ENCODE measurements around the gene APBB1IP. TPM values are rescaled to one million over a fixed set of nuclear protein-coding genes. Genes with fewer than 3 reads are reported as not detected.

Gene APBB1IP
- total and polyA plus RNA-seq, 2 donors (not counting 1 experiment from before 2014, with no cell fraction given): 60.1 to 97.0 TPM

- H3K4me1 Mint-ChIP-seq: peaks cover 87% of the 10 kb centered on the region
- H3K27me3 ChIP-seq (replicated peaks in 1 of 4; ENCODE audit: control extremely low read depth in 1 of 4, control insufficient read depth in 3 of 4, insufficient read depth in 4 of 4, low read length in 3 of 4): no peaks in the 10 kb centered on the region
- H4K20me1 ChIP-seq (ENCODE audit: control insufficient read depth, insufficient read depth, low read length, poor library complexity, severe bottlenecking): no peaks in the 10 kb centered on the region
- ChIA-PET CTCF (interaction anchor here (1.5 kb wide), 1 partner anchor 26 kb away, joined by 3 read pairs; no protein-coding TSS in a partner anchor), POLR2A (no interaction called here)
- 67% methylated on average over 1 of the region's 2 CpGs for WGBS (ENCODE audit: insufficient coverage)
- H3K27ac ChIP-seq (ENCODE audit: low read length in 2 of 2): peak overlapping the region in 1 of 2 donors; percentile 13
- intact Hi-C loops (cut with micrococcal nuclease): no loop called here
- H3K27ac Mint-ChIP-seq: peak overlapping the region; percentile 60
- no peak for DNase-seq
- H2AFZ ChIP-seq (ENCODE audit: insufficient read depth, low read depth, low read length, poor library complexity, severe bottlenecking): no peak overlapping the region
- H3K4me3 ChIP-seq (ENCODE audit: control extremely low read depth in 1 of 5, extremely low read depth in 1 of 5, insufficient read depth in 1 of 5, low read depth in 2 of 5, low read length in 4 of 5): no peak overlapping the region
- H3K4me3 Mint-ChIP-seq: no peak overlapping the region
- no peak for TF ChIP-seq EZH2 (IDR thresholded peaks at IDR 0.05; ENCODE audit: borderline replicate concordance, insufficient read depth, low read depth, low read length, poor library complexity, severe bottlenecking)
- no peak for TF ChIP-seq CTCF (IDR thresholded peaks at IDR 0.05)
- H3K79me2 ChIP-seq (ENCODE audit: control insufficient read depth, insufficient read depth, low read length): peaks cover 100% of the 10 kb centered on the region
- peaks cover 74 to 79% of the 10 kb centered on the region in 2 donors for H3K4me1 ChIP-seq (ENCODE audit: control insufficient read depth in 2 of 2, insufficient read depth in 2 of 2, low read length in 2 of 2)
- no peak overlapping the region for H3K9ac ChIP-seq (ENCODE audit: low read length)
- no peaks in the 10 kb centered on the region for H3K9me3 Mint-ChIP-seq (ENCODE audit: insufficient read depth)
- peaks cover 8 to 21% of the 10 kb centered on the region in 2 experiments for H3K36me3 ChIP-seq (replicated peaks in 1 of 2; ENCODE audit: control extremely low read depth in 1 of 2, control insufficient read depth in 1 of 2, extremely low read depth in 1 of 2, insufficient read depth in 2 of 2, low read length in 1 of 2)
- H3K4me2 ChIP-seq (replicated peaks; ENCODE audit: low read depth, low read length, poor library complexity, severe bottlenecking): no peak overlapping the region
- H3K27me3 Mint-ChIP-seq: no peaks in the 10 kb centered on the region
- ATAC-seq (ENCODE audit: low read depth): no peak
- H3K9me3 ChIP-seq (ENCODE audit: control extremely low read depth in 1 of 3, control insufficient read depth in 2 of 3, insufficient read depth in 1 of 3, low read length in 2 of 3): peaks cover 0 to 3% (median 0%) of the 10 kb centered on the region in 3 donors
Measured at GRCh38 chr10:26453850-26454249, 15.7 kb downstream of the APBB1IP start.

GRCh38 chr10:26454891-26455290 lies 16.8 kb downstream of the APBB1IP start:
- H3K4me3 ChIP-seq (ENCODE audit: control extremely low read depth in 1 of 5, extremely low read depth in 1 of 5, insufficient read depth in 1 of 5, low read depth in 2 of 5, low read length in 4 of 5): no peak overlapping the region
- WGBS (ENCODE audit: insufficient coverage): 100% methylated on average over 1 of the region's 2 CpGs
- POLR2A ChIA-PET: no interaction called here
- TF ChIP-seq CTCF (IDR thresholded peaks at IDR 0.05) (no peak), EZH2 (IDR thresholded peaks at IDR 0.05; ENCODE audit: borderline replicate concordance, insufficient read depth, low read depth, low read length, poor library complexity, severe bottlenecking) (no peak)
- peaks cover 0 to 3% (median 0%) of the 10 kb centered on the region in 3 donors for H3K9me3 ChIP-seq (ENCODE audit: control extremely low read depth in 1 of 3, control insufficient read depth in 2 of 3, insufficient read depth in 1 of 3, low read length in 2 of 3)
- DNase-seq (no peak), ATAC-seq (ENCODE audit: low read depth) (no peak)
- intact Hi-C loops (cut with micrococcal nuclease): loop anchor here (5.0 kb wide), 1 partner anchor 88 kb away; no protein-coding TSS in a partner anchor
- H3K4me2 ChIP-seq (replicated peaks; ENCODE audit: low read depth, low read length, poor library complexity, severe bottlenecking): peak overlapping the region; percentile 17
- H3K4me1 Mint-ChIP-seq: peaks cover 77% of the 10 kb centered on the region
- peaks cover 96% of the 10 kb centered on the region for H3K79me2 ChIP-seq (ENCODE audit: control insufficient read depth, insufficient read depth, low read length)
- H3K36me3 ChIP-seq (replicated peaks in 1 of 2; ENCODE audit: control extremely low read depth in 1 of 2, control insufficient read depth in 1 of 2, extremely low read depth in 1 of 2, insufficient read depth in 2 of 2, low read length in 1 of 2): peaks cover 8 to 20% of the 10 kb centered on the region in 2 experiments
- H3K4me3 Mint-ChIP-seq: peak overlapping the region; percentile 24
- no peaks in the 10 kb centered on the region for H3K9me3 Mint-ChIP-seq (ENCODE audit: insufficient read depth)
- H2AFZ ChIP-seq (ENCODE audit: insufficient read depth, low read depth, low read length, poor library complexity, severe bottlenecking): no peak overlapping the region
- H3K27ac Mint-ChIP-seq: peak overlapping the region; percentile 97
- CTCF ChIA-PET: interaction anchor here (1.8 kb wide), 1 partner anchor 26 kb away, joined by 4 read pairs; no protein-coding TSS in a partner anchor
- H4K20me1 ChIP-seq (ENCODE audit: control insufficient read depth, insufficient read depth, low read length, poor library complexity, severe bottlenecking): no peaks in the 10 kb centered on the region
- H3K4me1 ChIP-seq (ENCODE audit: control insufficient read depth in 2 of 2, insufficient read depth in 2 of 2, low read length in 2 of 2): peaks cover 63 to 68% of the 10 kb centered on the region in 2 donors
- no peaks in the 10 kb centered on the region for H3K27me3 Mint-ChIP-seq
- H3K27me3 ChIP-seq (replicated peaks in 1 of 4; ENCODE audit: control extremely low read depth in 1 of 4, control insufficient read depth in 3 of 4, insufficient read depth in 4 of 4, low read length in 3 of 4): no peaks in the 10 kb centered on the region
- H3K27ac ChIP-seq (ENCODE audit: low read length in 2 of 2): peak overlapping the region in 1 of 2 donors; percentile 27
- H3K9ac ChIP-seq (ENCODE audit: low read length): no peak overlapping the region

All from B cell (primary cell).